ENCODE data around the gene CHPT1. TPM values are rescaled to one million over a fixed set of nuclear protein-coding genes. Genes with fewer than 3 reads are reported as not detected.
A peak's percentile ranks its signal among the peaks of the same experiment; 100 is the strongest.

CHPT1 gene
- total and polyA plus RNA-seq, 2 of the 13 experiments (the other 11 are each of a cell fraction or from before 2014, with no cell fraction given), result 117 to 178 TPM

DNA sequence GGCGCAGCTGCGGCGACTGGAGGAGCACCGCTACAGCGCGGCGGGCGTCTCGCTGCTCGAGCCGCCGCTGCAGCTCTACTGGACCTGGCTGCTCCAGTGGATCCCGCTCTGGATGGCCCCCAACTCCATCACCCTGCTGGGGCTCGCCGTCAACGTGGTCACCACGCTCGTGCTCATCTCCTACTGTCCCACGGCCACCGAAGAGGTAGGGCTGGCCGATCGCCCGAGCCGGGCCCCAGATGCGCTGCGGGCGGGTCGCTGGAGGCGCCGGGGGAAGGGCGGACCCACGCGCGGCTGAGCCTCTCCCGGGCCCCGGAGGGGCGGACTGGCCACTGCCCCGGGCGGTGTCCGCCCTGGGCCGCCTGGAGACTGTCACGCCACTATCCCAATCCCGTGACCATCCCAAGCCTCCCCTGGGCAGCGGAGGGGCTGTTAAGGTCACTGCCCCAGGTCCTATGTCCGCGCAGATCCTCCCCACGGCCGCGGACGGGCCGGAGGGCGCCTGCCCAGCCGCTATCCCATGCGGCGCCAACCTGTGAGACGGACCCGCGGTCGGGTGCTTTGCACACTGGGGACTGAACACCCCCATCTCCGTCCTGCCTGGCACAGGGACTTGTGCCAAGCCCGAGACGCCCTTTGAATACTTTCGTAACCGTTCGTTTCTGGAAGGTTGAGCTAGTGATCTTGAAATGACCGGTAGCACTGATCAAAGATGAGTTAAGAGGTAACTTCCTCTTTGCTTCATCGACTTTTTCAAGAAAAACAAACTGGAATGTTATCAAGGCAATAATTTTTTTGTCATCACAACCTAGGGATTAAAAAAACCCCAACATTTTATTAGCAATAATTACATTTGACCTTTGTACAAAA is 725 bp downstream of the CHPT1 start (continued):
- TF ChIP-seq ZNF547 (CRISPR knock-in tag; IDR thresholded peaks at IDR 0.05) (peak; percentile 84; the same call in 1 of the 2 replicates), DPF2 (CRISPR knock-in tag; IDR thresholded peaks at IDR 0.05; ENCODE audit: borderline replicate concordance, low read depth) (no peak), ZSCAN30 (CRISPR knock-in tag; IDR thresholded peaks at IDR 0.05) (no peak), ARID2 (CRISPR knock-in tag; IDR thresholded peaks at IDR 0.05; ENCODE audit: borderline replicate concordance) (no peak), IRF2 (CRISPR knock-in tag; IDR thresholded peaks at IDR 0.05) (no peak), CAMTA2 (CRISPR knock-in tag; IDR thresholded peaks at IDR 0.05; ENCODE audit: borderline replicate concordance) (no peak; the same call in 1 of the 2 replicates), CREM (IDR thresholded peaks at IDR 0.05) (peak; percentile 22; the same call in 1 of the 2 replicates), CREM (CRISPR knock-in tag; IDR thresholded peaks at IDR 0.05) (no peak), NR2F1 (CRISPR knock-in tag; IDR thresholded peaks at IDR 0.05) (no peak), ZSCAN25 (CRISPR knock-in tag; IDR thresholded peaks at IDR 0.05) (peak; percentile 45; the same call in 1 of the 2 replicates), NFYB (CRISPR knock-in tag; IDR thresholded peaks at IDR 0.05) (no peak), WIZ (CRISPR knock-in tag; IDR thresholded peaks at IDR 0.05) (no peak), FOXK2 (IDR thresholded peaks at IDR 0.05) (no peak), ZFP37 (CRISPR knock-in tag; IDR thresholded peaks at IDR 0.05; ENCODE audit: borderline replicate concordance) (no peak), ZNF75D (CRISPR knock-in tag; IDR thresholded peaks at IDR 0.05; ENCODE audit: borderline replicate concordance) (no peak)
- TF ChIP-seq, protein P1, sequence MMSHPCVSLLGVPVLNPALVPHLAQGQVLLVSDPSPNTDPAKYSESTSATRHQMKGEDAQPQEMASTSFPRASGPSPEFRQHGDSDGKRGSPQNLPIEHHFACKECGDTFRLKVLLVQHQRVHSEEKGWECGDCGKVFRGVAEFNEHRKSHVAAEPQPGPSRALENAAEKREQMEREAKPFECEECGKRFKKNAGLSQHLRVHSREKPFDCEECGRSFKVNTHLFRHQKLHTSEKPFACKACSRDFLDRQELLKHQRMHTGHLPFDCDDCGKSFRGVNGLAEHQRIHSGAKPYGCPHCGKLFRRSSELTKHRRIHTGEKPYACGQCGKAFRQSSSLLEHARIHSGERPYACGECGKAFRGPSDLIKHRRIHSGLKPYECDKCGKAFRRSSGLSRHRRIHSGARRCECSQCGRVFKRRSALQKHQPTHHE (CRISPR knock-in tag; IDR thresholded peaks at IDR 0.05; ENCODE audit: borderline replicate concordance), result no peak
- TF ChIP-seq, protein P2, sequence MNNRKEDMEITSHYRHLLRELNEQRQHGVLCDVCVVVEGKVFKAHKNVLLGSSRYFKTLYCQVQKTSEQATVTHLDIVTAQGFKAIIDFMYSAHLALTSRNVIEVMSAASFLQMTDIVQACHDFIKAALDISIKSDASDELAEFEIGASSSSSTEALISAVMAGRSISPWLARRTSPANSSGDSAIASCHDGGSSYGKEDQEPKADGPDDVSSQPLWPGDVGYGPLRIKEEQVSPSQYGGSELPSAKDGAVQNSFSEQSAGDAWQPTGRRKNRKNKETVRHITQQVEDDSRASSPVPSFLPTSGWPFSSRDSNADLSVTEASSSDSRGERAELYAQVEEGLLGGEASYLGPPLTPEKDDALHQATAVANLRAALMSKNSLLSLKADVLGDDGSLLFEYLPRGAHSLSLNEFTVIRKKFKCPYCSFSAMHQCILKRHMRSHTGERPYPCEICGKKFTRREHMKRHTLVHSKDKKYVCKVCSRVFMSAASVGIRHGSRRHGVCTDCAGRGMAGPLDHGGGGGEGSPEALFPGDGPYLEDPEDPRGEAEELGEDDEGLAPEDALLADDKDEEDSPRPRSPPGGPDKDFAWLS (CRISPR knock-in tag; IDR thresholded peaks at IDR 0.05; ENCODE audit: borderline replicate concordance), result no peak
- TF ChIP-seq, protein P3, sequence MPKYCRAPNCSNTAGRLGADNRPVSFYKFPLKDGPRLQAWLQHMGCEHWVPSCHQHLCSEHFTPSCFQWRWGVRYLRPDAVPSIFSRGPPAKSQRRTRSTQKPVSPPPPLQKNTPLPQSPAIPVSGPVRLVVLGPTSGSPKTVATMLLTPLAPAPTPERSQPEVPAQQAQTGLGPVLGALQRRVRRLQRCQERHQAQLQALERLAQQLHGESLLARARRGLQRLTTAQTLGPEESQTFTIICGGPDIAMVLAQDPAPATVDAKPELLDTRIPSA (CRISPR knock-in tag; IDR thresholded peaks at IDR 0.05; ENCODE audit: borderline replicate concordance), result no peak
- TF ChIP-seq, protein P4, sequence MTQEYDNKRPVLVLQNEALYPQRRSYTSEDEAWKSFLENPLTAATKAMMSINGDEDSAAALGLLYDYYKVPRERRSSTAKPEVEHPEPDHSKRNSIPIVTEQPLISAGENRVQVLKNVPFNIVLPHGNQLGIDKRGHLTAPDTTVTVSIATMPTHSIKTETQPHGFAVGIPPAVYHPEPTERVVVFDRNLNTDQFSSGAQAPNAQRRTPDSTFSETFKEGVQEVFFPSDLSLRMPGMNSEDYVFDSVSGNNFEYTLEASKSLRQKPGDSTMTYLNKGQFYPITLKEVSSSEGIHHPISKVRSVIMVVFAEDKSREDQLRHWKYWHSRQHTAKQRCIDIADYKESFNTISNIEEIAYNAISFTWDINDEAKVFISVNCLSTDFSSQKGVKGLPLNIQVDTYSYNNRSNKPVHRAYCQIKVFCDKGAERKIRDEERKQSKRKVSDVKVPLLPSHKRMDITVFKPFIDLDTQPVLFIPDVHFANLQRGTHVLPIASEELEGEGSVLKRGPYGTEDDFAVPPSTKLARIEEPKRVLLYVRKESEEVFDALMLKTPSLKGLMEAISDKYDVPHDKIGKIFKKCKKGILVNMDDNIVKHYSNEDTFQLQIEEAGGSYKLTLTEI (CRISPR knock-in tag; conservative IDR thresholded peaks at IDR 0.05), result no peak
